Activated CD4-positive, alpha-beta T cell treated with anti-CD3 and anti-CD28 coated beads, Interleukin-2, amount 50 U/mL, for 48 hours (primary cell): ENCODE measurements around the gene FAM209A.
A peak's percentile ranks its signal among the peaks of the same experiment; 100 is the strongest.
"Not testable (repeated sequence)": the region's sequence is repeated elsewhere in the genome, so short reads cannot be mapped to it uniquely, and the experiment has no call there.

Experiments
- DNase-seq, 2 experiments: peaks; one replicate each; pipeline ENCODE4 v3.0.0-alpha.2; 2020

FAM209A gene

GRCh38 chr20:56524444-56524843 lies at the start of gene FAM209A:
TSS of gene FAM209A (plus strand) at chr20:56524744. CDS start at chr20:56524809, 65 bp downstream.
- DNase-seq: not testable (repeated sequence)

- no peak for DNase-seq
Observed at GRCh38 chr20:56483970-56484369, 40.6 kb upstream of the FAM209A start.

- no peak for DNase-seq
Observed at GRCh38 chr20:56487216-56487615, 37.3 kb upstream of the FAM209A start.

- DNase-seq: no peak
Observed at GRCh38 chr20:56488566-56488965, 36.0 kb upstream of the FAM209A start.

- no peak for DNase-seq
Observed at GRCh38 chr20:56501116-56501515, 23.4 kb upstream of the FAM209A start.

- DNase-seq: no peak
Observed at GRCh38 chr20:56503916-56504315, 20.6 kb upstream of the FAM209A start.

- DNase-seq: peak; percentile 19 to 34
Observed at GRCh38 chr20:56504373-56505005, 20.1 kb upstream of the FAM209A start.

- DNase-seq: no peak
Observed at GRCh38 chr20:56506103-56506502, 18.4 kb upstream of the FAM209A start.

- no peak for DNase-seq
Observed at GRCh38 chr20:56511926-56512325, 12.6 kb upstream of the FAM209A start.

- DNase-seq: no peak
Observed at GRCh38 chr20:56513161-56514150, 11.1 kb upstream of the FAM209A start.

- DNase-seq: no peak
Observed at GRCh38 chr20:56516631-56517030, 7.9 kb upstream of the FAM209A start.

GRCh38 chr20:56517211-56517610 lies 7.3 kb upstream of the FAM209A start:
- no peak for DNase-seq

GRCh38 chr20:56517641-56518040 lies 6.9 kb upstream of the FAM209A start:
- no peak for DNase-seq

- DNase-seq: no peak
Observed at GRCh38 chr20:56518126-56518525, 6.4 kb upstream of the FAM209A start.

GRCh38 chr20:56518721-56519398 lies 5.7 kb upstream of the FAM209A start:
- DNase-seq: no peak

GRCh38 chr20:56519551-56519950 lies 5.0 kb upstream of the FAM209A start:
- no peak for DNase-seq

- no peak for DNase-seq
Observed at GRCh38 chr20:56520180-56520579, 4.4 kb upstream of the FAM209A start.

GRCh38 chr20:56520746-56521354 lies 3.7 kb upstream of the FAM209A start:
- not testable (repeated sequence) for DNase-seq

GRCh38 chr20:56522311-56522710 lies 2.2 kb upstream of the FAM209A start:
- no peak for DNase-seq

- DNase-seq: no peak
Observed at GRCh38 chr20:56527521-56527920, 3.0 kb downstream of the FAM209A start.

GRCh38 chr20:56532946-56533345 lies 8.4 kb downstream of the FAM209A start, which contains the start of gene FAM209B:
TSS of gene FAM209B (plus strand) at chr20:56533246. CDS start at chr20:56533342, 96 bp downstream.
- DNase-seq: not testable (repeated sequence)

- no peak for DNase-seq
Observed at GRCh38 chr20:56537997-56538396, 13.5 kb downstream of the FAM209A start.

GRCh38 chr20:56540415-56540814 lies 15.9 kb downstream of the FAM209A start:
- DNase-seq: no peak
